H9 (cell line): ENCODE measurements around the gene CREB5. TPM values are rescaled to one million over a fixed set of nuclear protein-coding genes. Genes with fewer than 3 reads are reported as not detected.
A peak's percentile ranks its signal among the peaks of the same experiment; 100 is the strongest.
"Not testable (repeated sequence)": the region's sequence is repeated elsewhere in the genome, so short reads cannot be mapped to it uniquely, and the experiment has no call there.

ENCODE experiments used
- DNase-seq: peaks from one replicate; pipeline ENCODE4 v3.0.0-alpha.2; 2017
- H2AFZ ChIP-seq: one replicate; pipeline ENCODE4 v1.6.1; 2013; ENCODE audit warnings: mild to moderate bottlenecking, low read length, control low read depth, moderate library complexity
- H2AK5ac ChIP-seq: 2 replicates; pipeline ENCODE4 v1.6.1; 2013; ENCODE audit warnings: low read length, control low read depth, mixed read lengths; ENCODE audit not compliant: insufficient read length
- H2BK120ac ChIP-seq: one replicate; pipeline ENCODE4 v1.6.1; 2013; ENCODE audit warnings: low read depth, mild to moderate bottlenecking, low read length, control low read depth, inconsistent platforms; ENCODE audit not compliant: poor library complexity, severe bottlenecking
- H2BK12ac ChIP-seq: 2 replicates; pipeline ENCODE4 v1.6.1; 2013; ENCODE audit warnings: low read length, control low read depth, mixed read lengths, low read depth; ENCODE audit not compliant: insufficient read length
- H2BK15ac ChIP-seq: 2 replicates; pipeline ENCODE4 v1.6.1; 2013; ENCODE audit warnings: low read depth, low read length, control low read depth
- H2BK20ac ChIP-seq: one replicate; pipeline ENCODE4 v1.6.1; 2013; ENCODE audit warnings: low read depth, mild to moderate bottlenecking, low read length, control low read depth, inconsistent platforms; ENCODE audit not compliant: poor library complexity, severe bottlenecking
- H2BK5ac ChIP-seq: 2 replicates; pipeline ENCODE4 v1.6.1; 2013; ENCODE audit warnings: low read length, control low read depth, mixed read lengths; ENCODE audit not compliant: insufficient read length
- H3K14ac ChIP-seq: 2 replicates; pipeline ENCODE4 v1.6.1; 2013; ENCODE audit warnings: low read length, control low read depth; ENCODE audit not compliant: insufficient read depth
- H3K18ac ChIP-seq: 2 replicates; pipeline ENCODE4 v1.6.1; 2013; ENCODE audit warnings: low read depth, mild to moderate bottlenecking, mixed read lengths, low read length, control low read depth; ENCODE audit not compliant: insufficient read length
- H3K23ac ChIP-seq: 2 replicates; pipeline ENCODE4 v1.6.1; 2013; ENCODE audit warnings: low read length, control low read depth, mixed read lengths, low read depth; ENCODE audit not compliant: insufficient read length
- H3K23me2 ChIP-seq: 2 replicates; pipeline ENCODE4 v1.6.1; 2013; ENCODE audit warnings: low read depth, mild to moderate bottlenecking, mixed read lengths, low read length, control low read depth; ENCODE audit not compliant: insufficient read length, poor library complexity, severe bottlenecking
- H3K27ac ChIP-seq: 2 replicates; pipeline ENCODE4 v1.5.1; 2013; ENCODE audit warnings: low read length, control low read depth, mixed read lengths, low read depth; ENCODE audit not compliant: insufficient read length
- H3K27me3 ChIP-seq: 2 replicates; pipeline ENCODE4 v1.6.1; 2013; ENCODE audit warnings: low read length, control low read depth, inconsistent platforms; ENCODE audit not compliant: insufficient read depth
- H3K4ac ChIP-seq: 2 replicates; pipeline ENCODE4 v1.6.1; 2013; ENCODE audit warnings: low read depth, mild to moderate bottlenecking, control low read depth, inconsistent platforms, low read length, moderate library complexity
- H3K4me1 ChIP-seq: 2 replicates; pipeline ENCODE4 v1.6.1; 2013; ENCODE audit warnings: low read length, control low read depth, inconsistent platforms; ENCODE audit not compliant: insufficient read depth
- H3K4me2 ChIP-seq: 2 replicates; pipeline ENCODE4 v1.6.1; 2013; ENCODE audit warnings: low read length, control low read depth, mixed read lengths; ENCODE audit not compliant: insufficient read length, insufficient read depth
- H3K56ac ChIP-seq: 2 replicates; pipeline ENCODE4 v1.6.1; 2013; ENCODE audit warnings: low read depth, mild to moderate bottlenecking, mixed read lengths, low read length, control low read depth; ENCODE audit not compliant: insufficient read length
- H3K79me1 ChIP-seq: 2 replicates; pipeline ENCODE4 v1.6.1; 2013; ENCODE audit warnings: low read depth, mild to moderate bottlenecking, moderate library complexity, low read length, control low read depth, inconsistent platforms; ENCODE audit not compliant: insufficient read depth, poor library complexity, severe bottlenecking
- H3K79me2 ChIP-seq: 2 replicates; pipeline ENCODE4 v1.6.1; 2013; ENCODE audit warnings: low read length, control low read depth, inconsistent platforms; ENCODE audit not compliant: insufficient read depth
- H3K9ac ChIP-seq: 2 replicates; pipeline ENCODE4 v1.6.1; 2013; ENCODE audit warnings: low read length, control low read depth, mixed read lengths; ENCODE audit not compliant: insufficient read length; ENCODE audit errors: extremely low read depth
- H3K9me3 ChIP-seq: one replicate; pipeline ENCODE4 v1.6.1; 2013; ENCODE audit warnings: low read depth, low read length, inconsistent platforms; ENCODE audit not compliant: control insufficient read depth
- H3T11ph ChIP-seq: one replicate; pipeline ENCODE4 v1.6.1; 2013; ENCODE audit warnings: mild to moderate bottlenecking, low read length, control low read depth, inconsistent platforms
- H4K20me1 ChIP-seq: one replicate; pipeline ENCODE4 v1.6.1; 2013; ENCODE audit not compliant: control insufficient read depth, insufficient read length, insufficient read depth
- H4K5ac ChIP-seq: 2 replicates; pipeline ENCODE4 v1.6.1; 2013; ENCODE audit warnings: low read depth, mild to moderate bottlenecking, mixed read lengths, low read length, control low read depth; ENCODE audit not compliant: insufficient read length
- H4K8ac ChIP-seq: replicated peaks from 2 replicates; pipeline ENCODE4 v1.6.1; 2013; ENCODE audit warnings: low read length, control low read depth, mixed read lengths, low read depth; ENCODE audit not compliant: insufficient read length
- H4K91ac ChIP-seq: 2 replicates; pipeline ENCODE4 v1.6.1; 2013; ENCODE audit warnings: low read depth, mild to moderate bottlenecking, moderate library complexity, mixed read lengths, low read length, control low read depth; ENCODE audit not compliant: insufficient read length
- H3K27ac Mint-ChIP-seq, 3 experiments: 2 replicates in 2 of 3; 3 replicates in 1 of 3; pipeline ENCODE4 v1.8.0; 2020 to 2021; ENCODE audit warnings: mixed read lengths in 3 of 3, mild to moderate bottlenecking in 1 of 3, moderate library complexity in 1 of 3
- H3K27me3 Mint-ChIP-seq: 2 replicates; pipeline ENCODE4 v1.8.0; 2021; ENCODE audit warnings: low read depth, mild to moderate bottlenecking, moderate library complexity, mixed read lengths
- H3K36me3 Mint-ChIP-seq, 3 experiments: 2 replicates in 2 of 3; 3 replicates in 1 of 3; pipeline ENCODE4 v1.8.0; 2020 to 2021; ENCODE audit warnings: low read depth in 3 of 3, mixed read lengths in 3 of 3; ENCODE audit not compliant: insufficient read depth in 1 of 3
- H3K4me1 Mint-ChIP-seq, 2 experiments: 2 replicates each; pipeline ENCODE4 v1.8.0; 2020; ENCODE audit warnings: mixed read lengths in 2 of 2
- H3K4me3 Mint-ChIP-seq, 2 experiments: 2 replicates in 1 of 2; 3 replicates in 1 of 2; pipeline ENCODE4 v1.8.0; 2020 to 2021; ENCODE audit warnings: mild to moderate bottlenecking in 2 of 2, mixed read lengths in 2 of 2, moderate library complexity in 1 of 2
- H3K9me3 Mint-ChIP-seq, 2 experiments: 2 replicates in 1 of 2; 3 replicates in 1 of 2; pipeline ENCODE4 v1.8.0; 2020; ENCODE audit warnings: mild to moderate bottlenecking in 2 of 2, mixed read lengths in 2 of 2, moderate library complexity in 1 of 2
- CTCF ChIP-seq: fragments of 200-600 bp; sonication (generic); conservative IDR thresholded peaks from 3 replicates; pipeline ENCODE4 v1.8.0; 2021; ENCODE audit warnings: antibody characterized with exemption, mild to moderate bottlenecking
- WGBS: extraction: QIAGEN DNeasy Blood & Tissue Kit; methylation state at CpG from one replicate; pipeline ENCODE4 v1.1.7; 2013; ENCODE audit warnings: missing lambda C conversion rate, low lambda C conversion rate, mixed read lengths; ENCODE audit not compliant: insufficient read length; ENCODE audit errors: extremely low coverage; 5-methylcytosine and 5-hydroxymethylcytosine counted together
- total RNA-seq: library from RNA; stranded (reverse); gene quantifications from 2 replicates; pipeline ENCODE4 v1.2.1, GENCODE V29; 2021

The CREB5 gene
- total RNA-seq, 1 experiment from 2014 or later = 4.0 TPM

- H3K56ac ChIP-seq = no peak overlapping the region
- no peak overlapping the region for H3K4ac ChIP-seq
- no peak overlapping the region for H3T11ph ChIP-seq
- H4K91ac ChIP-seq = no peak overlapping the region
- Mint-ChIP-seq H3K27me3 (no peaks in the 10 kb centered on the region; the same call in none of the 2 replicates), H3K27ac (peak overlapping the region in 1 of 3 experiments; percentile 47; a peak in 1 of 7 replicates), H3K36me3 (peaks cover 0 to 10% (median 0%) of the 10 kb centered on the region in 3 experiments; a peak in 2 of 7 replicates), H3K4me3 (no peak overlapping the region), H3K9me3 (peaks cover 5 to 11% of the 10 kb centered on the region in 2 experiments; a peak in 4 of 5 replicates), H3K4me1 (peaks cover 12 to 14% of the 10 kb centered on the region in 2 experiments)
- no peak overlapping the region for H3K9ac ChIP-seq
- no peak overlapping the region for H4K5ac ChIP-seq
- no peak overlapping the region for H3K14ac ChIP-seq
- H3K18ac ChIP-seq = no peak overlapping the region
- no peak overlapping the region for H2BK12ac ChIP-seq
- H2AK5ac ChIP-seq = no peak overlapping the region
- H2AFZ ChIP-seq = no peak overlapping the region
- H3K27me3 ChIP-seq = no peaks in the 10 kb centered on the region
- no peaks in the 10 kb centered on the region for H3K79me2 ChIP-seq
- no peak overlapping the region for H3K4me2 ChIP-seq
- no peak for TF ChIP-seq CTCF
- H3K27ac ChIP-seq = no peak overlapping the region
- H3K23ac ChIP-seq = no peak overlapping the region
- no peak overlapping the region for H2BK15ac ChIP-seq
- no peak overlapping the region for H4K8ac ChIP-seq
- no CpG with 5 or more reads among the region's 5 CpGs for WGBS
- H2BK20ac ChIP-seq = no peak overlapping the region
- H3K4me1 ChIP-seq = no peaks in the 10 kb centered on the region; the same call in 1 of the 2 replicates
- no peak for DNase-seq
- H4K20me1 ChIP-seq = no peaks in the 10 kb centered on the region
- no peak overlapping the region for H2BK120ac ChIP-seq
- no peaks in the 10 kb centered on the region for H3K79me1 ChIP-seq
- no peak overlapping the region for H2BK5ac ChIP-seq
- no peaks in the 10 kb centered on the region for H3K9me3 ChIP-seq
- no peaks in the 10 kb centered on the region for H3K23me2 ChIP-seq
Observed at GRCh38 chr7:28551331-28551730, 139.0 kb downstream of the CREB5 start.

GRCh38 chr7:28551766-28552165, 139.4 kb downstream of the CREB5 start:
- H2BK120ac ChIP-seq, H3K4me2 ChIP-seq, H2AK5ac ChIP-seq, H2BK15ac ChIP-seq, H3K23ac ChIP-seq, DNase-seq, H3K4ac ChIP-seq, H3K4me1 ChIP-seq, H4K5ac ChIP-seq, H4K8ac ChIP-seq, H2AFZ ChIP-seq, H3T11ph ChIP-seq, H2BK5ac ChIP-seq, H3K14ac ChIP-seq, H3K27me3 Mint-ChIP-seq, H2BK20ac ChIP-seq, H4K20me1 ChIP-seq, H3K9me3 ChIP-seq, H3K18ac ChIP-seq, H3K36me3 Mint-ChIP-seq, H3K4me3 Mint-ChIP-seq, H3K79me1 ChIP-seq, H3K27ac Mint-ChIP-seq, H4K91ac ChIP-seq, H3K9ac ChIP-seq, H3K79me2 ChIP-seq, H3K23me2 ChIP-seq, H3K9me3 Mint-ChIP-seq, H3K27ac ChIP-seq, H3K27me3 ChIP-seq, H3K56ac ChIP-seq, H2BK12ac ChIP-seq: not testable (repeated sequence)
- H3K4me1 Mint-ChIP-seq = peaks cover 13 to 14% of the 10 kb centered on the region in 2 experiments
- no CpG with 5 or more reads among the region's 1 CpG for WGBS
